GM21367 (cell line): Measurements from ENCODE around the gene SH2D3C.
"Not testable (repeated sequence)": the region's sequence is repeated elsewhere in the genome, so short reads cannot be mapped to it uniquely, and the experiment has no call there.

Source experiments
- ATAC-seq: cut with Tn5 transposase; IDR thresholded peaks from one replicate; pipeline ENCODE4 v1.9.1; 2021; ENCODE audit not compliant: unreplicated experiment

The SH2D3C gene

GRCh38 chr9:127785023-127785932, 6.8 kb upstream of the SH2D3C start:
- peak; percentile 30 for ATAC-seq

GRCh38 chr9:127783111-127784008, 4.9 kb upstream of the SH2D3C start:
- ATAC-seq = no peak

DNA sequence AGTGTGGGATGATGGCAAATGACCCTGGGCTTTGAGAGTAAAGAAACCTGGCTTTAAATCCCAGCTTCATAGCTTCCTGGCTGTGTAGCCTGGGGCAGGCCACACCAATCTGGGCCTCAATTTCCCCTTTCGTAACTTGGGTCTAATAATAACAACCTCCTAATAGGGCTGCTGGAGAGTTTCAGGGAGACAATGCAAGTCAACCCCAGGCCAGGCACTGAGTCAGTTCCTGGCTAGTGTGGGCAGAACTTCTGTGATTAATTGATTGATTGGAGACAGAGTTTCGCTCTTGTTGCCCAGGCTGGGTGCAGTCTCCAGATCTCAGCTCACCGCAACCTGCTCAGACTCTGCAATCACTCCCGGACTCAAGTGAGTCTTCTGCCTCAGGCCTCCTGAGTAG, 3.3 kb upstream of the SH2D3C start:
- no peak for ATAC-seq

- not testable (repeated sequence) for ATAC-seq
These were observed 2.4 kb upstream of the SH2D3C start for GRCh38 chr9:127780909-127781308.

GRCh38 chr9:127780126-127780885, 1.8 kb upstream of the SH2D3C start:
- ATAC-seq = no peak

GRCh38 chr9:127779136-127779981, 893 bp upstream of the SH2D3C start:
- peak; percentile 34 for ATAC-seq

DNA sequence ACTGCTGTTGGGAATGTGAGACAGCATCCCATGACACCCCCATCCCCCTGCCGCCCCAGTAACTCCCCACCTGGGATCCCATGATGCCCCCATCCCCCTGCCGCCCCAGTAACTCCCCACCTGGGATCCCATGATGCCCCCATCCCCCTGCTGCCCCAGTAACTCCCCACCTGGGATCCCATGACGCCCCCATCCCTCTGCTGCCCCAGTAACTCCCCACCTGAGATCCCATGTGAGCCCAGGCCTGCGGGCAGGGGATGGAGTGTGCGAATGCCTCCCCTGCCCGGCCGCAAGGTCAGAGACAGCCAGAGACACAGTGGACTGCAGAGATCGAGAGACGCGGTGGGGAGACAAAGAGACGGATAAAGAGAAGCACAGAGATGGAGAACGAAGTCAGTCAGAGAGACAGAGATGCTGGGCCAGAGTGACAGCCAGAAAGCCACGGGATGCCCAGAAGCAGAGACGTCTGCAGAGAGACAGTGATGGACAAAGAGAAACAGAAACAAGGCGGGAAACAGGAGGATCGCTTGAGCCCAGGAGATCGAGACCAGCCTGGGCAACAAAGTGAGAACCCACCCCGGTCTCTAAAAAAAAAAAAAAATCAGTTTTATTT, 992 bp downstream of the SH2D3C start:
- ATAC-seq = no peak

- no peak for ATAC-seq
These were observed 1.6 kb downstream of the SH2D3C start for GRCh38 chr9:127776924-127777289.

DNA sequence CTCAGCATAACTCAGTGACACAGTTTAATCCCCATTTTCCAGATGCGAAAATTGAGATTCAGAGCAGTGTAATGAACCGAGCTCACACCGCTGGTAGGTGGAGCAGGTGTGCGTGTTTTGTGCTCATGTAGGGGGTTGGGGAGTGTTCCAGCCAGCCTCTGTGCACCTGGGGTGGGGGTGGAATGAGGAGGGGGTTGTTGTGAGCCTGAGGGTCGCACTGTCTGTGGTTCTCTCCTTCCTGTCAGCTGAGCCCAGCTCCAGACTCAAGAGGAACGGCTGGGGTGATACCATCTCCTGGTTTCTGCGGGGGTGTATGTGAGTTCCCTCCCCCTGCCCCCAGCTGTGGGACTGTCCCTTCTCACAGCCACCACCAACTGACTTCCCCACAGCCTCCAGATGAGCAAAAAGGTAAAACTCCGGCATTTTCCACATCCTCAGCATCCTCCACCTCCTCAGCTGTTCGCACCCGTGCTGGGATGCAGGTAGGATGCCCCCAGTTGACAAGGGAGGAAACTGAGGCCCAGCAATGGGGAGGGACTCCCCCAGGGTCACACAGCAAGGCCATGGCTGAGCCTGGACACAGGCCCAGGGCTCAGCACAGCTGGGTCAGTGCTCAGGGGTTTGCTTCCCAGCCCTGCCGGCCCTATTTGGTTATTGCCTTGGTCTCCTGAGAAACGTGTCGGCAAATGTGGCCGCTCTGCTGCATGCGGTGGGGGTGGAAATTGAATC, 2.1 kb downstream of the SH2D3C start:
- ATAC-seq = peak; percentile 26

DNA sequence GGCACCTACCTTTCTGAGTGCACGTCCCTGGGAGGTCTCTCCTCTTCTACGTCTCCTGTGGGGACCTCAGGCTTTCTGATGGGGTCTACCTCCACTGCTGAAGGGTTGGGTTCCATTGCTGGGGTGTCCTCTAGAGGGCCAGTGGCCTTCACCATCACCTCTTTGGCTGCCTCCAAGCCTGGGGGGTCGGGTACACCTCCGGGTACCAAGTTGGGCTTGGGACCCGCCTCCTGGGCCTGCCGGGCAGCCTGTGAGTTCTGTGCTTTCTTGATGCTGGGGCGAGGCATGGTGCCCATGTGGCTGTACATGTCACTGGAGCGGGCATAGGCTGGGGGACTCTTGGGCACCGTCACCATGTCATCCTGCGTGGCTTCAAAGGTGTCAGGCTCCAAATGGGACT, 4.5 kb downstream of the SH2D3C start:
- no peak for ATAC-seq

GRCh38 chr9:127773272-127773671, 5.2 kb downstream of the SH2D3C start:
- ATAC-seq = no peak

DNA sequence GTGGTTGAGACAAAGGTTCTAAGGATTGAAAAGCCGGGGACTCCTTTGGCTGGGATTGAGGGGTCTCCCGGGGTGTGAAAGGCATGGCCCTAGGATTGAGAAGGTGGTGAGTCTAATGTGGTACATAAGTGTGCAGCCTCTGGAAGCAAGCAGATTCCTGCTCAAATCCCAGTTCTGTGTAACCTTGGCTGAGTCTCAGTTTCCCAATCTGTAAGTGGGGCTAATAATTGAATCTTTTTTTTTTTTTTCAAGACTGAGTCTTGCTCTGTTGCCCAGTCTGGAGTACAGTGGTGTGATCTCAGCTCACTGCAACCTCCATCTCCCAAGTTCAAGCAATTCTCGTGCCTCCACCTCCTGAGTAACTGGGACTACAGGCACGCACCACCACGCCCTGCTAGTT, 5.9 kb downstream of the SH2D3C start:
- no peak for ATAC-seq

- ATAC-seq = no peak
These were observed 6.8 kb downstream of the SH2D3C start for GRCh38 chr9:127771570-127772189.

- peak; percentile 81 for ATAC-seq
These were observed 7.4 kb downstream of the SH2D3C start for GRCh38 chr9:127770905-127771569.

DNA sequence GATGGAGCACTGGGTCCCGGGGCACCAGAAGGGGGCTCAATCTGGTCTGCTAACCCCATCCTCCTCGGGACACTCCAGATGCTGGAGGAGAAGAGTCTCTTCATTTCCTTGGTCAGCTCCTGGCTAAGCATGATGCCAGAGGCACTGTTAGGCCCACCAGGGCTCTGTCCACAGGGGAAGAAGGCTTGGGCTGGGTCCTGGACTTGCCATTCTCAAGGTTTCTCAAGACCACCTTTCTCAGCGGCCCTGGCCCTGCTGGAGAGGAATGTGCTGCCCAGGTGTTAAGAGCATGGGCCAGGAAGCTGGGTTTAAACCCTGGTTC, 7.9 kb downstream of the SH2D3C start:
- ATAC-seq = no peak

DNA sequence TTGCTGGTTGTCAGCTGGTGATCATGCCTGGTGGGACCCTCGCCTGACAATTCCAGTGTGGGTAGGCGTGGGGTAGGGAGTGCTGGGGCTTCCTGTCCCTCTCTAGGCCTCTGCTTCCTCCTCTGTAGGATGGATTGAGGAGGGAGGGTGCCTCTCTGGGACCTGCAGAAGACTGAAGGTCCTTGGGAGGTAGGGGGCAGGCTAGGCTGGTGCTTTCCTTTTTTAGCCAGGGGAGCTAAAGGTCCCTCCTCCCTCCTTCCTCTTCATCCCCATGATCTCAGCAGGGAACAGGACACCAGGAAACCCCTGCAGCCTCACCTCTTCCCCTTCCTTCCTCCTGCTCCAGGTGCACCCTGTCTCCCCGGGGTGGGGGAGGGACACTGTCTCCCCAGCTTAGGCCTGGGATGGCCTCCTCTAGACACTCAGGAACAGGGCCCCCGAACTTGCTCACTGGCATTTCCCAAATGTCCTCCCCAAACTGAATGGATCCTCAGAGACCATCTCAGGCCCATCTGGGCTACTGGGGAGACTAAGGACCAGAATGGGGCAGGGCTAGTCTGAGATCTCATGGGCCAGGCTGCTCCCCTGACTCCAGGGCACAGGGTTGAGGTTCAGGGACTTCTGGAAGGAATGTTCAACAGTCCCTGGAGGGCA, 8.4 kb downstream of the SH2D3C start:
- ATAC-seq = no peak

- ATAC-seq = no peak
These were observed 9.4 kb downstream of the SH2D3C start for GRCh38 chr9:127769101-127769500.

GRCh38 chr9:127768698-127769097, 9.8 kb downstream of the SH2D3C start:
- ATAC-seq = no peak
